ENCODE data around the gene LSM14A.

GRCh38 chr19:34151439-34151838, 20.9 kb upstream of the LSM14A start:
- TF ChIP-seq POLR2A (IDR thresholded peaks at IDR 0.05) (no peak), CTCF (IDR thresholded peaks at IDR 0.05) (no peak)
